Heart right ventricle (tissue), 16 donors: ENCODE results near the gene RELT. TPM values are rescaled to one million over a fixed set of nuclear protein-coding genes. Genes with fewer than 3 reads are reported as not detected.

Source experiments
- ATAC-seq, 8 donors: fragments of 200-7000 bp; cut with Tn5 transposase; one replicate each; pipeline ENCODE4 v1.9.1; 2020; ENCODE audit warnings: mild to moderate bottlenecking in 8 of 8, moderate library complexity in 8 of 8, moderate number of reproducible peaks in 1 of 8
- DNase-seq, 2 donors: peaks; one replicate each; pipeline ENCODE4 v3.0.0-alpha.2; 2020
- H3K27ac ChIP-seq, 10 donors: fragments of 200-600 bp; sonication (generic) in 2 of 10; one replicate each; pipeline versions ENCODE4 v1.5.0 to v1.8.0; 2020 to 2022; ENCODE audit warnings: mild to moderate bottlenecking in 3 of 10
- H3K27me3 ChIP-seq, 7 donors: fragments of 200-600 bp; one replicate each; pipeline ENCODE4 v1.8.0; 2021 to 2022; ENCODE audit warnings: mild to moderate bottlenecking in 2 of 7
- H3K36me3 ChIP-seq, 9 donors: fragments of 200-600 bp; sonication (generic) in 1 of 9; one replicate each; pipeline versions ENCODE4 v1.5.0 to v1.8.0; 2020 to 2022; ENCODE audit warnings: mild to moderate bottlenecking in 2 of 9
- H3K4me1 ChIP-seq, 9 donors: fragments of 200-600 bp; sonication (generic) in 1 of 9; one replicate each; pipeline versions ENCODE4 v1.5.0 to v1.8.0; 2020 to 2022; ENCODE audit warnings: mild to moderate bottlenecking in 4 of 9
- H3K4me3 ChIP-seq, 10 donors: fragments of 200-600 bp; sonication (generic) in 2 of 10; one replicate each; pipeline versions ENCODE4 v1.5.0 to v1.8.0; 2020 to 2022; ENCODE audit warnings: mild to moderate bottlenecking in 7 of 10, moderate library complexity in 2 of 10
- H3K9me3 ChIP-seq, 11 donors: fragments of 200-600 bp in 10 of 11; sonication (generic) in 2 of 11; one replicate each; pipeline versions ENCODE4 v1.5.0 to v1.8.0; 2013 to 2022; ENCODE audit warnings: mild to moderate bottlenecking in 2 of 11, control low read depth in 1 of 11, moderate library complexity in 1 of 11
- WGBS, 2 donors: extraction: QIAGEN DNeasy Blood & Tissue Kit; methylation state at CpG; one replicate each; pipeline ENCODE4 v1.1.7; 2013; ENCODE audit warnings: inconsistent platforms in 1 of 2; 5-methylcytosine and 5-hydroxymethylcytosine counted together
- intact Hi-C, 10 donors: fragments of 100-400 bp; cut with DNase I; formaldehyde crosslinking; loops; one replicate each; pipeline versions ENCODE4 v1.11.1 to v1.14.2; 2022
- polyA plus RNA-seq, 2 donors: library from polyadenylated mRNA; stranded (reverse); fragments of 200-250 nt; gene quantifications; one replicate each; pipeline ENCODE4 v1.2.3, GENCODE V29; 2013
- total RNA-seq, 10 donors: library from RNA; stranded (reverse); fragmentation: NEBNext Ultra II Directional in 3 of 10; extraction: Animal tissue kit (Norgen Biotek cat#: 25700) in 3 of 10; gene quantifications; one replicate each; pipeline versions ENCODE4 v1.2.1 to v1.2.4, GENCODE V29; 2021 to 2023
- TF ChIP-seq, protein P1 (sequence below), 9 donors: fragments of 200-600 bp; sonication (generic) in 2 of 9; IDR thresholded peaks; one replicate each; pipeline versions ENCODE4 v1.5.0 to v1.8.0; 2021 to 2022; ENCODE audit warnings: antibody characterized with exemption in 9 of 9, mild to moderate bottlenecking in 5 of 9, moderate library complexity in 1 of 9
- donor health status: Arrhythmogenic right ventricular cardiomyopathy.
- donor health status: ischemic (EF 13 %, LVEDD 7.1; RV severe dilation, severe dysfunction).
- donor health status: healthy with polysubstance abuse.
- donor health status: DM: no; HTN: yes; CAD: no.
- donor health status: DM: no; HTN: no; CAD: no.
- donor health status: ischemic (EF 25% LVEDD 6.9; RV normal size, moderate dysfunction).
- donor health status: ischemic (EF 25% LVEDD 5.7; RV mildly dilated, moderate dysfunction).
- donor health status: healthy.
- donor health status: DM: yes; HTN: yes; CAD: no.
- donor health status: Ischemic cardiomyopathy.
- donor health status: ischemic (EF 35%, LVEDD 5.7; RV mildly dilated, moderate dysfunction).
- donor health status: nonischemic (EF 11% LVEDD 7.7; RV severe dilation, severe dysfunction).
- donor health status: DM: yes; HTN: yes; CAD: no.
- donor health status: PGD.
- donor health status: ischemic (EF 29% LVEDD 5.4; RV normal size, mild dysfunction).
- donor health status: nonischemic (EF 23%, LVEDD 6.1; RV moderate dilation, normal function).

Gene RELT
- total and polyA plus RNA-seq, 12 donors: 1.0 to 9.2 (median 2.7) TPM

DNA sequence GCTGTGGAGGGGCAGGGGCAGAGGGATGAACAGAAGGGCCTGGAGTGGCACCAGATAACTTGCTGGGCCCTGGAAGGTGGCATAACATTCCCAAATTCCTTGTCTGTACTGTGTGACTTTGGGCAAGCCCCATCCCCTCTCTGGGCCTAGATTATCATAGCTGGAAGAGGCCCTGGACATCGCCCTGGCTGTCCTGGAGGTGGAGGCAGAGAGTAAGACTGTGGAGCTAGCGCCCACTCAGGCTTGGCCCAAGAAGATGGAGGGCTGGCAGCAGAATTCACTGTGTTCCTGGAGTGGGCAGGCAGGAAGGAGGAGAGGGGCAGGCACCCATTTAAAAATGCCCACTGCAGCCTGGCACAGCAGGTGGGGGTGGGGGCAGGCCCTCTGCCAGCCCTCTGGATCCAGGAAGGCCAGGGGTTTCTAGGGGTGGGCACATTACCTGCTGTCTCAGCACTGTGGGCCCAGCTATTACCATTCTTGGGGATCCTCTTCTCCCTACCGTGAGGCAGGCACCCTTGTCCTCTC is 45.6 kb upstream of the RELT start:
- intact Hi-C loops: no loop called here
- Histone ChIP-seq H3K9me3 (no peaks in the 10 kb centered on the region), H3K27ac (peak overlapping the region; percentile 28 to 79 (median 57)), H3K27me3 (no peaks in the 10 kb centered on the region), H3K36me3 (peaks cover 0 to 9% (median 0%) of the 10 kb centered on the region in 9 donors), H3K4me1 (peaks cover 48 to 98% (median 92%) of the 10 kb centered on the region in 9 donors), H3K4me3 (no peak overlapping the region)
- ATAC-seq (peak in 1 of 8 donors; percentile 4), DNase-seq (no peak)
- TF ChIP-seq, protein P1, sequence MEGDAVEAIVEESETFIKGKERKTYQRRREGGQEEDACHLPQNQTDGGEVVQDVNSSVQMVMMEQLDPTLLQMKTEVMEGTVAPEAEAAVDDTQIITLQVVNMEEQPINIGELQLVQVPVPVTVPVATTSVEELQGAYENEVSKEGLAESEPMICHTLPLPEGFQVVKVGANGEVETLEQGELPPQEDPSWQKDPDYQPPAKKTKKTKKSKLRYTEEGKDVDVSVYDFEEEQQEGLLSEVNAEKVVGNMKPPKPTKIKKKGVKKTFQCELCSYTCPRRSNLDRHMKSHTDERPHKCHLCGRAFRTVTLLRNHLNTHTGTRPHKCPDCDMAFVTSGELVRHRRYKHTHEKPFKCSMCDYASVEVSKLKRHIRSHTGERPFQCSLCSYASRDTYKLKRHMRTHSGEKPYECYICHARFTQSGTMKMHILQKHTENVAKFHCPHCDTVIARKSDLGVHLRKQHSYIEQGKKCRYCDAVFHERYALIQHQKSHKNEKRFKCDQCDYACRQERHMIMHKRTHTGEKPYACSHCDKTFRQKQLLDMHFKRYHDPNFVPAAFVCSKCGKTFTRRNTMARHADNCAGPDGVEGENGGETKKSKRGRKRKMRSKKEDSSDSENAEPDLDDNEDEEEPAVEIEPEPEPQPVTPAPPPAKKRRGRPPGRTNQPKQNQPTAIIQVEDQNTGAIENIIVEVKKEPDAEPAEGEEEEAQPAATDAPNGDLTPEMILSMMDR (IDR thresholded peaks at IDR 0.05): peak in 6 of 9 donors; percentile 19 to 52 (median 34)
- WGBS, 2 donors: 54 to 64% methylated on average over 3 of the region's 3 CpGs

DNA sequence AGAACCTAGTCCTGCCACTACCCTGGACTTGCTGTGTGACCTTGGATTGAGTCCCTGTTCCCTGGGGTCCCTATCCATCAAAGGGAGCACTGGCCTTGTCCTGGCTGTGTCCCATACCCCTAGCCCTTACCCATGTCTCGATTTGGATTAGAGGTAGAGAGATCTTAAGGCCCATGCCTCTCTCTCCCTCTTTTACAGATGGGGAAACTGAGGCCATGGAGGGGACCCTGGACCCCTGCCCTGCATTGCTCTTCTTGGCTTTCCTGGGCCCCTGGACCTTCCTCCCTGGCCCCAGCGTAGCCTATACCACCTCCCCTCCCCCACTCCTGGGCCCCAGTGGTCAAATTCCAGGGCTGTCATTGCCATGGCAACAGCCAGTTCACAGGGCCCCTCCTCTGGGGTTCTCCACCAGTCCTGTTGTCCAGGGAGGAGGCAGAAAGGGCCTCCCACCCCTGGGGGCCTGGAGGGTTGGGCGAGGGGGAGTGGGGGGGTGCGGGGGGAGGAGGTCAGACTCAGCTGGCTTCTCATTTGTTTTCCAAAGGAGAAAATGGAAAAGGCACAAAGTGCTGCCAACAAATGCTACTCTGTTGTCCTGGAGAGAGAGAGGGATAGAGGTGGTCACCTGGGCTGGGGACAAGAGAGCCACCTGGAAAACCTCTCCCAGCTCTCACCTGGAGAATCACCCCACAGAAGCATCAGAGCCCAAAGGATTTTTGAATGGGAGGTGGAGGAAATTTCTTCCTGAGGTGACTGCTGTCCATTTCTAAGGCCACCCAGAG is 44.9 kb upstream of the RELT start:
- H3K36me3 ChIP-seq: peaks cover 0 to 7% (median 0%) of the 10 kb centered on the region in 9 donors
- peaks cover 48 to 98% (median 90%) of the 10 kb centered on the region in 9 donors for H3K4me1 ChIP-seq
- intact Hi-C loops: no loop called here
- TF ChIP-seq, protein P1 (IDR thresholded peaks at IDR 0.05): no peak
- H3K27me3 ChIP-seq: no peaks in the 10 kb centered on the region
- peak overlapping the region; percentile 28 to 79 (median 57) for H3K27ac ChIP-seq
- peak in 1 of 2 donors; percentile 57 for DNase-seq
- H3K9me3 ChIP-seq: no peaks in the 10 kb centered on the region
- 47 to 50% methylated on average over 4 of the region's 4 CpGs for WGBS, 2 donors
- H3K4me3 ChIP-seq: no peak overlapping the region
- ATAC-seq: peak in 1 of 8 donors; percentile 21

DNA sequence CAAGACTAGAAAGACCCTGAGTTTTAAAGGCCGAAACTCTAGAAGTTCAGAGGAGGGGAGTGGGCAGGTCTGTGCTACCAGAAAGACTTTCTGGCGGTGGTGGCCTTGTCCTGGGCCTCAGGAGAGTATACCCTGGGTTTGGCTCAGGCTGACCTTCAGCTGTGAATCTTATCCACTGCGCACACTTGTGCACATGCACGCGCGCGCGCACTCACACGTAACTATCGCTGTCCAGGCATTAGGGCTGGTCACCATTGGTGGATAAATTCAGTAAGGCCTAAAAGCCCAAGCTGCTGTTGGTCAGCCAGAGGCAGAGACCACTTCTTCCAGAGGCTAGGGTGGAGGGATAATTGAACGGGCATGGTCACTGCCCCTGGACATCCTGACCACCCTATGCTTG is 43.0 kb upstream of the RELT start:
- DNase-seq (no peak), ATAC-seq (no peak)
- Histone ChIP-seq H3K4me1 (peaks cover 37 to 95% (median 73%) of the 10 kb centered on the region in 9 donors), H3K27ac (peak overlapping the region in 9 of 10 donors; percentile 62 to 90 (median 80)), H3K27me3 (no peaks in the 10 kb centered on the region), H3K4me3 (no peak overlapping the region), H3K36me3 (peaks cover 0 to 13% (median 0%) of the 10 kb centered on the region in 9 donors), H3K9me3 (no peaks in the 10 kb centered on the region)
- intact Hi-C loops: no loop called here
- TF ChIP-seq, protein P1 (IDR thresholded peaks at IDR 0.05): no peak
- WGBS, 2 donors: 79 to 84% methylated on average over 11 of the region's 11 CpGs

DNA sequence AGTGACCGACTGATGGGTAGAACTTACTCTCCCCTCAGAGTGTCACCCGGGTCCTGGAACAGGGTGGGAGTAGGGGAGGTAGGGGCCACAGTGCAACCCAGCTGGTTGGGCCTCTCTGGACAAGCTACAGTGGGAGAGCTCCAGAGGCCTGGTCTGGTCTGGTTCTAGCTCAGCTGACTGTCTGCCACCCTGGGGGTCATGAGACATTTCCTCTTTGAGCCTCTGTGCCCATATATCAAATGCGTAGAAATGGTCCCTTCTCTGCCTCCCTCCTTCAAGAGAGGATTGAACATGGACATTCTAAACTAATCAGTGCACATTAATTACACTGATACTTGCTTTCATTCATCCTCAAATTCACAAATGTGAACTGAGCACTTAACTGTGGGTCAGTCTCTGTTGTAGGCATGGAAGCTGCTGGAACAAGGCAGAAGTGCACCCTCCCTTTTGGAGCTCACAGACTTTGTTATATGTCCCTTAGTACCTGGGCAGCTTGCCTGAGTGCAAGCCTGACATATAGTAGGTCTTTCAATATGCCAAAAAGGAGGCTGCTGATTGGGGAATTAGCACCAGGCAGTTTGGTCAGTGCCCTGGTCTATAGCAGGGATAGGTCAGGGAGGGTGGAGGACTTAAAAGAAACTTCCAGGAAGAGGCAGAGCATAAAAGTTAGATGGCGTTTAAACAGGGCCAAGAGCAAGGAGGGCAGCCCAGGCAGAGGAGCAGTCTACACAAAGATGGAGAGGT is 42.4 kb upstream of the RELT start:
- no peaks in the 10 kb centered on the region for H3K9me3 ChIP-seq
- intact Hi-C loops: loop anchor here in 3 of 10 donors (1.0 to 2.0 kb wide), 2 partner anchors 27 kb away; no protein-coding TSS in a partner anchor
- TF ChIP-seq, protein P1 (IDR thresholded peaks at IDR 0.05): no peak
- no peak for DNase-seq
- H3K27ac ChIP-seq: peak overlapping the region; percentile 45 to 90 (median 78)
- H3K36me3 ChIP-seq: peaks cover 0 to 13% (median 0%) of the 10 kb centered on the region in 9 donors
- peaks cover 37 to 95% (median 66%) of the 10 kb centered on the region in 9 donors for H3K4me1 ChIP-seq
- 61% methylated on average over 4 of the region's 4 CpGs for whole genome bisulfite sequencing, 2 donors
- no peaks in the 10 kb centered on the region for H3K27me3 ChIP-seq
- ATAC-seq: peak in 3 of 8 donors; percentile 1 to 23 (median 2)
- H3K4me3 ChIP-seq: peak overlapping the region in 2 of 10 donors; percentile 16 to 17
